Measurements from ENCODE around the gene SERPINE3.
A peak's percentile ranks its signal among the peaks of the same experiment; 100 is the strongest.

SERPINE3 gene

DNA sequence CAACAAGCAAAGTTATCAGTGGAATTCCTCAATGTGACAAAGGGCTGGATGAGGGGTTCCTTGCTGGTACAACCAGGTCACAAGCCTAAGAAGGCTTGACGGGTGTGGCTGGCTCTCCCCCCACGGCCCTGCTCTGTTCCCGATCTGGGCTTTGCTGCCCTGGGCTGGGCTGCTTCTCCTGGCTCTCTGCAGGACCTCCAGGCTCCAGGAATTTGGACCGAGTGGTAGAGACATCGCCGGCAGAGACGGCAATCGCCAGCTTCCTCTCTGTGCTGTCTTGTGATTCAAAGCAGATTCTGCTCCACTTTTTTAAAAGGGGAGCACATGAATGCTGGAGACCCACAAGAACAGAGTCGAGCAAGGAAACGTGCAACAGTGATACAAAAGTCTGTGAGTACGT, at the start of gene SERPINE3:
SERPINE3 (plus strand) TSS at position 338 of the 400 bp plus-strand sequence. CDS start 1,401 bp downstream, outside the sequence.
- in situ Hi-C loops (cut with MboI; ENCODE audit: low sequenced_read_pairs, unreplicated experiment): no loop called here
- DNase-seq (ENCODE audit: low spot score): no peak
- TF ChIP-seq, protein P1, sequence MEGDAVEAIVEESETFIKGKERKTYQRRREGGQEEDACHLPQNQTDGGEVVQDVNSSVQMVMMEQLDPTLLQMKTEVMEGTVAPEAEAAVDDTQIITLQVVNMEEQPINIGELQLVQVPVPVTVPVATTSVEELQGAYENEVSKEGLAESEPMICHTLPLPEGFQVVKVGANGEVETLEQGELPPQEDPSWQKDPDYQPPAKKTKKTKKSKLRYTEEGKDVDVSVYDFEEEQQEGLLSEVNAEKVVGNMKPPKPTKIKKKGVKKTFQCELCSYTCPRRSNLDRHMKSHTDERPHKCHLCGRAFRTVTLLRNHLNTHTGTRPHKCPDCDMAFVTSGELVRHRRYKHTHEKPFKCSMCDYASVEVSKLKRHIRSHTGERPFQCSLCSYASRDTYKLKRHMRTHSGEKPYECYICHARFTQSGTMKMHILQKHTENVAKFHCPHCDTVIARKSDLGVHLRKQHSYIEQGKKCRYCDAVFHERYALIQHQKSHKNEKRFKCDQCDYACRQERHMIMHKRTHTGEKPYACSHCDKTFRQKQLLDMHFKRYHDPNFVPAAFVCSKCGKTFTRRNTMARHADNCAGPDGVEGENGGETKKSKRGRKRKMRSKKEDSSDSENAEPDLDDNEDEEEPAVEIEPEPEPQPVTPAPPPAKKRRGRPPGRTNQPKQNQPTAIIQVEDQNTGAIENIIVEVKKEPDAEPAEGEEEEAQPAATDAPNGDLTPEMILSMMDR (IDR thresholded peaks at IDR 0.05; ENCODE audit: borderline replicate concordance, control extremely low read depth, extremely low read depth, insufficient read depth, missing control alignments): no peak

DNA sequence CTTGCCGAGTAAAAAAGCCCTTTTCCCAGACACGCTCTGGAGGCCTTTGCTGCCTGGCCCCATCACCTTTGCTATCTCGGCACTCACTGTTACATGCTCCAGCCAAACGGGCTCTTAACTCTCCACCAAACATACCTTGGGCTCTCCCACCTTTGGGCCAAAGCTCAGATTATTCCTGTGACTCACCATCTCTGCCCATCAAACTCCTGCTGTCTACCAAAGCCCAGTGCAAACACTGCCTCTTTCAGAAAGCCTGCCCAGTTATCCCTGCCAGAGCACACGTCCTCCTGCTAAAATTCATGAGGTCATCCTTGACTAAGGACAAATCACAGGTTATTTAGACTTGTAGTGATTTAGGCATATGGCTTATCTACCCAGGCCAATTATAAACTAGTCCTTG, 48.1 kb upstream of the SERPINE3 start:
- TF ChIP-seq, protein P1 (IDR thresholded peaks at IDR 0.05; ENCODE audit: borderline replicate concordance, control extremely low read depth, extremely low read depth, insufficient read depth, missing control alignments): no peak
- in situ Hi-C loops (cut with MboI; ENCODE audit: low sequenced_read_pairs, unreplicated experiment): loop anchor here (25.0 kb wide), 1 partner anchor 496 kb away; no protein-coding TSS in a partner anchor
- DNase-seq (ENCODE audit: low spot score): no peak

DNA sequence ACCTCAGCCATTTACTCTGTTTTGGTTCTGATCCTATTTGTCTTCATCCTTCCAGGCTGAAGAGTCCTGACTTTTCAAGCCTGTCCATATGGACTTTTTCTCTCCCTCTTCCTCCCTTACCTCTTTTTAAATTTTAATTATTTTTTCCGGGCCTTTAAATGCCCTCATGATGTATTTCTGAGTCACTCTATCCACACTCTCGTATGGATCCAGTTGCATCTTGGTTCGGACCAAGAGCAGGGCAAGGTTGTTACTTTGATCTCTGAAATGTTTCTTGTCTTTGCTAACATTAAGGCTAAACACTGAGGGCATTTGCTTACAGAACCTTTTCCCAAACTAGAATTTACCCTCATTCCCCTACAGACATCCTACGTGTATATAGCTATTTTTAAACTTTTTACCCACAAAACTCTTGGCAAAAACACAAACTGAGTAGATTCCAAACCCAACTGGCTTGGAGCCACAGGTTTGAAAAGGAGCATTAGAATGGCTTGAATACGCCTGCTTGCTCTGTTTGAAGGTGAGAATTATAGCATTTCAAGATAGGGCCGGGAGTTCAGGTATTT, 47.4 kb upstream of the SERPINE3 start:
- in situ Hi-C loops (cut with MboI; ENCODE audit: low sequenced_read_pairs, unreplicated experiment): loop anchor here (25.0 kb wide), 1 partner anchor 495 kb away; no protein-coding TSS in a partner anchor
- no peak for DNase-seq (ENCODE audit: low spot score)
- TF ChIP-seq, protein P1 (IDR thresholded peaks at IDR 0.05; ENCODE audit: borderline replicate concordance, control extremely low read depth, extremely low read depth, insufficient read depth, missing control alignments): no peak

DNA sequence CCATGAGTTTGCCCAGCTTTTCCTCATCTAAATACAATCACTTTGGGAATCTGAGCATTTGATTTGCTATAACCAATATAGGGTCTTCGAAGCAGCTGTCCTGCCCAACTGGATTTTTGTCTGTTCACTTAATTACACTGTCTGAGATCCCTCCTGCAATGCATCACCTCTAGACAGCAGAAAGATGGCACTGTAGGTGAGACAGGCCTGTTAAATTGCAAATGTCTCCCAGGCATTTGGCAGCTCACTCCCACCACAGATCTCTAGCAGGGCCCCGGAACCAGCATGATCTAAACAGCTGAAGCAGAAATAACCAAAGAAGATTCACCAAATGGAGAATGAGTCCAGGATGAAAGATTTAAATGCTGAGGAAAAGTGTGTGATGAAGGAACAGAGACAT, 41.9 kb upstream of the SERPINE3 start:
- TF ChIP-seq, protein P1 (IDR thresholded peaks at IDR 0.05; ENCODE audit: borderline replicate concordance, control extremely low read depth, extremely low read depth, insufficient read depth, missing control alignments): peak; percentile 29
- DNase-seq (ENCODE audit: low spot score): no peak
- in situ Hi-C loops (cut with MboI; ENCODE audit: low sequenced_read_pairs, unreplicated experiment): loop anchor here (25.0 kb wide), 1 partner anchor 490 kb away; no protein-coding TSS in a partner anchor

DNA sequence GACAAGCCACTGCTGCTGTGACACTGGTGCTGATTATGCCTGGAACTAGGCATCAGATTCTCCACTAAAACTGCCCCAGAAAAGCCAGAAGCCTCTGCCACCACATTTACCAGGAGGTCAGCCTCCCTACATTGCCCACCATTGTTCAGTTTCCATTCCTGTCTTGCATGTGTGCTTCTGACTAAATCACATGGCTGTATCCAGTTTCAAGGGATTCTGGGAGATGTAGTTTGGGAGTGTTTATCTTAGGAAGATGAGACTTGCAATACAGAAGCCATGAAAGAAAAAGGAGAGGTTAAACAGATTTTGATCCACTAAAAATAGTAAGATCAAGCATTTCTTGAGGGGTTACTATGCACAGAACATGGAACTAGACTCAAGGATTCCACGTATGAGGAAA, 40.7 kb upstream of the SERPINE3 start:
- TF ChIP-seq, protein P1 (IDR thresholded peaks at IDR 0.05; ENCODE audit: borderline replicate concordance, control extremely low read depth, extremely low read depth, insufficient read depth, missing control alignments): no peak
- in situ Hi-C loops (cut with MboI; ENCODE audit: low sequenced_read_pairs, unreplicated experiment): loop anchor here (25.0 kb wide), 1 partner anchor 488 kb away; no protein-coding TSS in a partner anchor
- DNase-seq (ENCODE audit: low spot score): no peak

DNA sequence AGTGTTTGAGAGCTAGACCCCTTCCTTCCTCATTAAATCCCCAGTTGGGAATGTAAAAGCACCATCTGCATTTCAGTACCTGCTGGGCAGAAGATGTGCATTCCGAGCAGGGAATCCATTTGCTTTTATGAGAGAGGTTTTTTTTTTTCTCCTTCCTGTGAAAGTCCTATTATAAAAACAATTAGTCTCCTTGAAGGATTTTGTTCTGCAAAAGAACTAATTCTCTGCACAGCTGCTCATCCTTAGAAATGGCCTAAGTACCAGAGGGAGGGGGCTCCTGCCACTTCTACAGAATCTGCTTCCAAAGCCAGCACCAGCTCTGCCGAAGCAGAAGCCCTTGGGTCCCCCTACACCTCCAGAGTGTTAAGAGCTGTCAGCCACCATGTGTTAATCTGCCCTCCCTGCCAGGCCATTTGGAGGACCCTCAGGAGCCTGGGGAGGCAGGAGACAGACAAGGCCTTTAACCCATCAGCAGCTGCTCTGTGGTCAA, 36.4 kb upstream of the SERPINE3 start:
- no peak for DNase-seq (ENCODE audit: low spot score)
- TF ChIP-seq, protein P1 (IDR thresholded peaks at IDR 0.05; ENCODE audit: borderline replicate concordance, control extremely low read depth, extremely low read depth, insufficient read depth, missing control alignments): no peak
- in situ Hi-C loops (cut with MboI; ENCODE audit: low sequenced_read_pairs, unreplicated experiment): no loop called here
